Limb (tissue), 2 donors: ENCODE results near the gene ISL2.
"Not testable (repeated sequence)": the region's sequence is repeated elsewhere in the genome, so short reads cannot be mapped to it uniquely, and the experiment has no call there.

Experiments used
- DNase-seq, 2 donors: peaks; one replicate each; pipeline ENCODE4 v3.0.0-alpha.2; 2016; ENCODE audit errors: extremely low spot score in 2 of 2

Gene ISL2

DNA sequence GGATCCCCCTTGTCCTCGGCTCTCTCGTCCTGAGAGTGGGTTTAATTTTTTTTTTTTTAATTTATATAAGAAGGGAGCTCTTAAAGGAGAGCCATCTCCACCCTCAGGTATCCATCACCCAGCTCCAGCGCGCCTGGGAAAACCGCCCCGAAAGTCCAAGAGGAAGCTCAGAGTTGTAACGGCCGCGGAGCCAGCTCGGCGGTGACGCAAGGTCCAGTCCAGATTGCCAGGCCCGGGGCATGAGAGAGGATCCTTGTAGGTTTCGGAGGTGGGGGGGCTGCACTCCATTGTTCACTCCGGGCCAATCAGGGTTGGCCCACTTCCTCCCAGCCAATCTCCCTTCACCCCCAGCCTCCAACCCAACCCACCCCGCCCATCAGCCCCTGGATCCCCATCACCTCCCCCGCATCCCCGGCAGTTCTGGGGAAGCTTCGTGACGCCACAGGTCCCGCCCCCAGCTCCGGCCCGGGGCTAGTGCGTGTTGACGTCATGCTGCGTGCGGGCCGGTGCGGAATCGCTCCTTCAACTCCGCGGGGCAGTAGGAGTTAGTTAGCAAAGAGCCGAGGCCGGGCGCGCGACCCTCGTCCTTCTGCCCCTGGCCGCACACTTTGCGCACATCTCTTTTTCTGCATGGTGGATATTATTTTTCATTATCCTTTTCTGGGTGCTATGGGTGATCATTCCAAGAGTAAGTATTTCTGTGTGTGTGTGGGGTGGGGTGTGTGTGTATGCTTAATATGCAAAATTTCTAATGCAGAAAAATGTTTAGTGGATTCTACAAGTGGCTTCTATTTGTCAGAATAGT, at the start of gene ISL2:
TSS of gene ISL2 (plus strand) at position 520 of the 805 bp plus-strand sequence. CDS start at position 631, 111 bp downstream.
- DNase-seq: peak in 1 of 2 donors; percentile 81

DNA sequence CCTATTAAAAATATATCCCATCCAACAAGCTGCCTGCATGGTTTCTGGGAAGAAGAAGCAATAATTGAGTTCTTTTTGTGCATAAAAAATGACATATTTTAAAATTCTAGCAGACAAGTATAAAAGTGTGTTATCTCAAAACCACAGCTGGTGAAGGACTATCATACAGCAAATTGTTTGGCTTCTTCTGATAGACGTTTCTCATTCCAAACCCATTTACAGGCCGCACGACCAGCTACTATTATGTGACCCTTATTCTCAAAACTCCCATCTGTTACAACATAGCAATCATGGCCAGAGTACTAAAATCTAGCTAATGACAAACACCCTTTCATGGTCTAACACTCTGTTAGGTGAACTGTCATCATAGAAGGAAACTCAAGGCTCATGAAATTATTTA, 47.0 kb upstream of the ISL2 start:
- no peak for DNase-seq

DNA sequence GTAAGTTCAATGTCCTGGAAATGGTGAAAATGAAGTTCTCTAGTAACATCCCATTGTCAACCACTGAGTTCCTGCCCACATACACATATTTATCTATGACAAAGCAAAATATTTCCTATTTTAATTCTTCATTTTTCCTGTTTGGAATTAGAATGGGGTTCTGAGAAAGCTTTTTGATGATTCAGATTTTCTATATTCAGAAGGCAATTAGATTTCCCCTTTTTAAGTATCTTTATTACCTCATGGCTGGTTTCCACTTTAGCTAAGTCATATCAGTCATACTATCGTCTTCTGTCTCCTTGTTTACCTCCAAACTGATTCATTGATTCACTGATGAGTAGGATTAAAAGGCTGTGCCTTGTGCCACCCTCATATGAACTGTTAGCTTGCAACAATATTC, 43.2 kb upstream of the ISL2 start:
- no peak for DNase-seq

DNA sequence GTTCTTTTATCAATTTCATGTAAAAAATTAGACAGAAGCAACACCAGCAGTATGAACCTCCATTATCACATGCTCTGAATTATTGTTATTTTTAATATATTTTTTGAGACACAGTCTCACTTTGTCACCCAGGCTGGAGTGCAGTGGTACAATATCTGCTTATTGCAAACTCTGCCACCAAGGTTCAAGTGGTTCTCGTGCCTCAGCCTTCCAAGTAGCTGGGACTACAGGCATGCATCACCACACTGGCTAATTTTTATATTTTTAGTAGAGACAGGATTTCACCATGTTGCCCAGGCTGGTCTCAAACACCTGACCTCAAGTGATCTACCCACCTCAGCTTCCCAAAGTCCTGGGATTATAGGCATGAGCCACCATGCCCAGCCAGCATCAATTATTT, 42.1 kb upstream of the ISL2 start:
- not testable (repeated sequence) for DNase-seq

DNA sequence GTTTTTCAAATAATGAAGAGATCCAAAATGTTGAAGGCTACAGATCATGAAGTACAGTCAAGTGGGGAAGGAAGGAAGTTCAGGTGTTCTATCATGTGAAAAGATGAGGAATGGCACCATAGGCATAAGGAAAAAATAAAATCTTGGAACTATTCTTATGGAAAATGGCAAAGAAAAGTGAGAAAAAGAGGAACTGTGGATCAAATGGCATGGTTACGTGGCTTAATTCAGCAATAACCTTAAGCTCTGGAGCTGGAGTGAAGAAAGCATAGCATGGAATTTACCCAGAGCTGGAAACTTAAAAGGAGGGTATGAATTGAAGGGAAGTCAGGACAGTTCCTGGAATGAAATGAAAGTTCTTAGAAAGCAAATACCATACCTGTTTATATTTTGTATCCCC, 39.7 kb upstream of the ISL2 start:
- DNase-seq: no peak

DNA sequence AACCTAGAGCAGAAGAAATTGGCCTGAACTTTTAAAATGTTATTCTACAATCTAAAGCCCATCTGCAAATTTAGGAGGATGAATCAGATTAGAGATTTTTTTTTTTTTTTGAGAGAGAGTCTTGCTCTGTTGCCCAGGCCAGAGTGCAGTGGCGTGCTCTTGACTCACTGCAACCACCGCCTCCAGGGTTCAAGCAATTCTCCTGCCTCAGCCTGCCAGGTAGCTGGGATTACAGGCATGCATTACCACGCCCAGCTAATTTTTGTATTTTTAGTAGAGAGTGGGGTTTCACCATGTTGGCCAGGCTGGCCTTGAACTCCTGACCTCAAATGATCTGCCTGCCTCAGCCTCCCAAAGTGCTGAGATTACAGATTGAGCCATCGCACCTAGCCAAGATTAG, 38.6 kb upstream of the ISL2 start:
- DNase-seq: not testable (repeated sequence)

DNA sequence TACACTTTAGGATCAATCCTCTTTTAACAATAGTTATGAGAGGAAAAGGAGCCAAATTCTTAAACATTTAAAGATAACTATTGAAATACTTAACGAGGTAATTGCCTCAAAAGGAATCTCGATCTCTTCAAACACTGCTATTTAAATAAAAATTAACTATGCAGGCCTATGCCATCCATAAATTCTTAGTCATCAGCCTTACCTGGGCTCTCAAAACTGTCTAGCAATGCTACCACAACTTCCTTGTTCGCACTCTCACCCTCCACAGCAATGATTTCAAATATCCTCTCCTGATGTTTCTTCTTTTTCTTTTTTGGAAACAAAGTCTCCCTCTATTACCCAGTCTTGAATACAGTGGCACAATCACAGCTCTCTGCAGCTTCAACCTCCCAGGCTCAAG, 37.6 kb upstream of the ISL2 start:
- no peak for DNase-seq

DNA sequence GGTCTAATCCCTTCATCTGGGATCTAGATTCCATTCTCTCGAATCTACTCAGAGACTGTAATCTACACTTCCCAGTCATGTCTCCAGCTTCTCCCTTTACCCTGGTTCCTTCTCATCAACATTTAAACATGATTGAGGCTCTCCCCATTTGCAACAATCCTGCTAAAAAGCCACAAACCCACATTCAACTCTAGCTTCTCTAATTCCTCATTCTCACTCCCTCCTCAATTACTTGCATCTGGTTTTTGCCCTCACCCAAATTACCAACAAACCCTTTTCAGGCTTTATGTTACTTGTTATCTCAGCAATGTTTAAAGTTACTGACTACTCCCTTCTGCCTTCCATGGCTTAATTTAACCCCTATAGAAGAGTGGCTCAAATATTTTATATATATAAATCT, 36.8 kb upstream of the ISL2 start:
- no peak for DNase-seq

DNA sequence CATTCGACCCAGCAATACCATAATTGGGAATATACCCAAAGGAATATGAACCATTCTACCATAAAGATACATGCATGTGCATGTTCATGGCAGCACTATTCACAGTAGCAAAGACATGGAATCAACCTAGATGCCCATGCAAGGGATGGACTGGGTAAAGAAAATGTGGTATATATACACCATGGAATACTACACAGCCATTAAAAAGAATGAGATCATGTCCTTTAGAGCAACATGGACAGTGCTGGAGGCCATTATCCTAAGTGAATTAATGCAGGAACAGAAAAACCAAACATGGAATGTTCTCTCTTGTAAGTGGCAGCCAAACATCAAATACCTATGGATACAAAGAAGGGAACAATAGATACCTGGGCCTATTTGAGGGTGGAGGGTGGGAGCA, 32.7 kb upstream of the ISL2 start:
- DNase-seq: no peak

DNA sequence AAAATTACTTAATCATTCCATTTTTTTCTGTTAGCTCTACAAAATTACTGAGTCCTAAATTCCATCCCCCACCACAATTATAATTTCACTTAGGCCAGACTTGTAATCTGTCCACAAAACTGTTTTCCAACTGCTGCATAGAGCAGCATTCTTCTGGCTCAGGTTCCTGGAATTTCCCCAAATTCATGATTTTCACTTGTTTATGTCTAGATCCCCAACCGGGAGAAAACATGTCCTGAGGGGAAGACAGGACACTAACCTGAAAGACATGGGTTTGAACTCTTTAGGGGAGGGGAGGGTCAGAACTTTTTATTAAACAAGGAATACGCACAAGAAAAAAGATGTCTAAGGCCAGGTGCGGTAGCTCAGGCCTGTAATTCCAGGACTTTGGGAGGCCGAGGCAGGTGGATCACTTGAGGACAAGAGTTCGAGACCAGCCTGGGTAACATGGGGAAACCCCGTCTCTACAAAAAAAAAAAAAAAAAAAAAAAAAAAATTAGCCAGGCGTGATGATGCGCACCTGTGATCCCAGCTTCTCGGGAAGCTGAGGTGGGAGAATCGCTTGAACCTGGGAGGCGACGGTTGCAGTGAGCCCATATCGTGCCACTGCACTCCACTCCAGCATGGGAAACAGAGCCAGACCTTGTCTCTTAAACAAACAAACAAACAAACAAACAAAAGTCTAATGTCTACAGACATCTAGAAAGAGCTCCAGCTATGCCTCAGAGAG, 26.8 kb upstream of the ISL2 start:
- no peak for DNase-seq

DNA sequence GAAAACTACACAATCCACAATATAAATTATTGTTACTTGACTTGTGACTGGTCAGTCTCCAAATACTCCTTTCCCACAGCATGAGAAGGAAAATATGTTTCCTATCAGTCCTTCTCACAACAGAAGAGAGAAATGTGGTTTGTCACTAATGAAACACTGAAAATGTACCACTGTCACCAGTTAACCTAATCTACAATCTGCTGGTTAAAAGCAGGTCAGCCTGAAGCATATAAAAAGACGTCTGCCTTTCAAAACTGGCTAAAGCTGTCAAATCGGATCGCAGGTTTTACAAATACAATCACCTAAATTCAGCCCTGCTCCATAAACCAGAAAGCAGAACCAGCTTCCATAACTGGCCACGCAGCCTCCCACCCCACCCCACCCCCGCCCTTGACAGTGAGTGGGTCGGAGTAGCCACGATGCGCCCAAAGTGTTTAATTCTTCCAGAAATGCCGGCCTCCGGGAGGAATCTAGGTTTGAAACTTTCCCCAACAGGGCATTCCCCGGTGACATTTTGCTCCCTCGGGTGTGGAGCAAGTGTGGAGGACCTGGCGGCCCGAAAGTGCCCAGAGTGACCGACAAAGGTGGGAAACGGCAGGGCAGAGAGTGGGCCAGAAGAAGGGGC, 26.0 kb upstream of the ISL2 start:
- peak in 1 of 2 donors; percentile 58 for DNase-seq

DNA sequence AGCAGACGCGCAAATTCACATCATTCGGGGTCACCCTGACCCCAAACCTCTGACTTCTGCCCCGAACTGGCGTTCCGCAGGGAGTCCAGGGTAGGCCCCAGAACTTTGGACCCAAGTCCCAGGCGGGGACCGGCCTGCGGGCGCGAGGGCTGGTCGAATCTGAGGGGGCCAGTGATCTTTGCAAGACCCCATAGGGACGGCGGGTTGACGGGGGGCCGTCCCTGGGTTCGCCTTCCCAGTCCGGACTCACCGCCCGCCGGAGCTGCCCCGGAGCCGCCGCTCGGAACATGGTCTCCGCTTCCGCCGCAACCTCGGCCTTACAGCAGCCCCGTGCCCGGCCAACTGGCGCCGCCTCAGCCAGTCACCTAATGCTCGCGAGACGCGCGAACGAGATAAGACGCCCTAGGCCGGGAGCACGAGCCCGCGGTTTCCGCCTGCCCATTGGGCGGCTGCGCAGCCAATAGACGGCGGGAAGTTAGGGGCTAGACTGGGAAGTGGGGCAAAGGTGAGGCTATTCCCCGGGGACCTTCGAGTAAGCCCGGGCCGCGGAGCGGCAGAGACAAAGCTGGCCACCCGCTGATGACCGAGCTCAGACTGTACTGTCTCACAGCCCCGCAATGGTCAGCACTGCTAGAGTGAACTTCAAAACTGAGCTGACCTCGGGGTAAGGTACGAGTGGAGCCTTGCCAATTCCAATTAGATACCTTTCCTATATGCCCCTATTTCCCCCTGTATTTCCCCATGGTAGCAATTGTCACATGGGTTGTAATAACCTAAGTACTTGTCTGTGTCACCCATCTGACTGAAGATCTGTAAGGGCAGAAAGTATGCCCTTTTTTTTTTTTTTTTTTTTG, 25.2 kb upstream of the ISL2 start, which contains the start of gene ETFA:
TSS of gene ETFA (minus strand) at position 370 of the 854 bp plus-strand sequence. CDS start at position 289, 81 bp downstream.
- DNase-seq: peak; percentile 94 to 95

DNA sequence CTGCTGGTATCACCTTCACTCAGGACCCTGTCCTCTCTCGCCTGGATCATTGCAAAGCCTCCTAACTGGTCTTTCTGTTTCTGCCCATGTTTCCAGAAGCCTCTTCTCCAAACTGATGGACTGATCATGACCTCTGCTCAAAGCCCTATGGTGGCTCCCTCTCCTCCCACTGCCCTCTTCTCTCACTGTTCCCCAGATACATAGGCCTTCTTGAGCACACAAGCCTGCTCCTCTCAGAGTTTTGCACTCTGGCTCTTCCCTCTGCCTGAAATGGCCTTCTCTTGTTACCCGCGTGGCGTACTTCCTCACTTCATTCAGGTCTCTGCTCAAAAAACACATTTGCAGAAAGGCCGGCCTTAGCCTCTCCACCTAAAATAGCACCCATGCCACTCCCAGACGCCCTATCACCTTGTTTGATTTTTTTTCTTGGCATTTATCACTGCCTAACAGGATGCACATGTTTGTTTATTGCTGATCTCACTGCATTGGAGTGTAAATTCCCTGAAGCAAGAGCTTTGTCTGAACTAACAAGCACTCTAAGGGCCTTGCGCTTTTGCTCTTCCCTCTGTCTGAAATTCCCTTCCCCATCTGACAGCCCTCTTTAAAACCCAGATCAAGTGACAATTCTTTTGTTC, 23.9 kb upstream of the ISL2 start:
- DNase-seq: no peak

DNA sequence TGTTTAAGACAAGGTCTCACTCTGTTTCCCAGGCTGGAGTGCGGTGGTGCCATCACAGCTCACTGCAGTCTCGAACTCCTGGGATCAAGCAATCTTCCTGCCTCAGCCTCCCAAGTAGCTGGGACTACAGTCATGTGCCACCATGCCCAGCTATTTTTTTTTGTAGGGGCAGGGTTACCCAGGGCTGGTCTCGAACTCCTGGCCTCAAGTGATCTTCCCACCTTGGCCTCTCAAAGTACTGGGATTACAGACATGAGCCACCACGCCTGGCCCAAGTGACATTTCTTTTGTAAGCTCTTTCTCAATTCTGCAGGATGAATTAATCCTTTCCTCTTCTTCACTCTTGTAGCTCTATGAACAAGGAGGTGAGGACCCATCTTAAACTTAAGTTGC, 23.4 kb upstream of the ISL2 start:
- not testable (repeated sequence) for DNase-seq

DNA sequence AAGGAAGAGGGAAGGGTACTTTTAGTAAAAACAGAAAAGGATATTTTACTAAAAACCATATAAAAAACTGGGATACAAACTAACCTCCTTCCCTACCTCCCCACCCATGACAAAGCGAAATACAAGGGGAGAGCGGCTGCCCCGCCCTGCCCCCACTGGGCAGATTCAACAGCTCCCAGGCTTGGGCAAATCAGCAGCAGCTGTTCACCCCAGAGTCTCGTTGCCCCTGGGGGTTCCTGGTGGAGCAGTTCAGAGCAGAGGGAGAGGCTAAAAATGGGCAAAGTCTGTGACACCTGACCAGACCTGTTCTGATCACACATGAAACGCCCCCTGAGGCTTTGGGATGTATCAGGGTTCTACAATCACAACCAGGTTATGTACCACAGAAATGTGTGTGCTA, 22.8 kb upstream of the ISL2 start:
- no peak for DNase-seq

DNA sequence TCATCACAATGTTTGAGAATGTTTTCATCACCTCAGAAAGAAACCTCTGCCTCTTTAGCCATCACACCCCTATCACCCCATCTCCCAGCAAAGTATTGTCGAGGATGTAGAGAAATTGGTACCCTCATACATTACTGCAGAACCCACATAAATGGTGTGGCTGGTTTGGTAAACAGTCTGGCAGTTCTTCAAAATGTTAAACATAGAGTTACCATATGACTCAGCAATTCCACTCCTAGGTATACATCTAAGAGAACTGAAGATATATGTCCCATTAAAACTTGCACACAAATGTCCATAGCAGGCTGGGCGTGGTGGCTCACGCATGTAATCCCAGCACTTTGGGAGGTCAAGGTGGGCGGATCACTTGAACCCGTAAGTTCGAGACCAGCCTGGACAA, 16.6 kb upstream of the ISL2 start:
- no peak for DNase-seq

DNA sequence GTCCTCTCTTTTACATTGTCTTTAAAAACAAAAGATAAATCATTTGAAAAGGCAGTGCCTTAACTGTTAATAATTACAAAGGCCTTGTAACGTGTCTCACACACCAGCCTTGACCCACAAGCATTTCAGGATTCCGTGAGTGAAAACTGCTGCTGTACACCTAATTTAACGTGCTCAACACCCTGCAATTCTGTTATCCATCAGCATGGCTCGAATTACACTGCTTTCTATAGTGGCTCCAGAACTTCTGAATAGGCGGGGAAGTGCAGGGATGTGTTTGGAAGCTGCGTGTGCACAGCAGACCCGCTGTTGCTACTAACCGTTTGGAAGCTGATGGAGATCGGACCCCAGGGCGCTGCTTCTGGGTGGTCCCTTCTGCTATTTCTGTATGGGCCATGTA, 15.4 kb upstream of the ISL2 start:
- DNase-seq: no peak

DNA sequence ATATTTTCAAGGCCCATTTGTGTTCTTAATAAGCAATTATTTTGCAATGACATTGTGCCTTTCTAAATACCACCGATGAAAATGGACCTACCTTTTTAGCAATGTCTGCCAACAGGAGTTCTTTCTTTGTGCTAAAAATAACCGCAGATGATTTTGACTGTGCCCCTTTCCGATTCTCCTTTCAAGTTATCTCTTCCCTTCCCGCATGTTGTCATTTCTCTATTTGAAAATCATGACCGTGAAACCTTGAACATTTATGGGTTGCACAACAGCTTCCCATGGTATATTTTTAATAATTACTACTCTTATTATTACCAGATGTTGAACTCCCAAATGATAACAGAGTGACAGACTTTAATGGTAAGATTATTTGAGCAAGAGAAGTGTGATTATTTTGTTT, 15.0 kb upstream of the ISL2 start:
- DNase-seq: no peak

DNA sequence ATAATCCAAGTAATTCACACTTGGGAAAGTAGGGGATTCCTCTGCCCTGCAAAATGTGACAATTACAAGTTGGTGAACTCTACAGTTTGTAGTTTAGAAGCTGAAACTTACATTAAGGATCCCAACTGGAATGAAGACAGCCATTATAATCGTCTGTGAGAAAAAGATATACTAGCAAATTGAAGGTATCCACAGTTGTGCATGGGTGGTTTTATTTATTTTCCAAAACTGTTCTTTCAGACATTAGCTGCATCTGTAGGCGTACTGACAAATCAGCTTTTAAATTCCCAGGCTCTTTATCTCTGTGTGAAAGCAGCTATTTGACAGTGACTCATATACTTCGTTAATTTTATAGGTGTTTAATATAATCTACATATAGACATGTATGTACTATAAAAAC, 12.5 kb upstream of the ISL2 start:
- no peak for DNase-seq

DNA sequence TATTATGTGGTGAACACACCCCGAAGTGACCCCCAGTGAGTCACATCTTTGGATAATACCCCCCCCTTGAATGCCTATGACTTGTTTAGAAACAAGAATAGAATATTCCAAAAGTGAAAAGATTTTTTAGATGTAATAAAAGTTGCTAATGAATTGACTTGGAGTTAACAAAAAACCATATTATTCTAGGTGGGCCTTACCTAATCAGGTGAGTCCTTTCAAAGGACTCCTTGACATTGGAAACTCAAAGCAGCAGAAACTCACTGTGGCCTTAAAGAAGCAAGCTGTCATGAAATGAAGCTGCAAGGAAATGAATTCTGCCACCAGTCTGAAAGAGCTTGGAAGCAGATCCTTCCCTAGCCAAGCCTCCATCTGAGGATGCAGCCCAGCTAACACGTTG, 10.9 kb upstream of the ISL2 start:
- DNase-seq: no peak
